Esophagus squamous epithelium (tissue), 4 donors: ENCODE measurements around the gene ADAMTSL3.
"Not testable (repeated sequence)": the region's sequence is repeated elsewhere in the genome, so short reads cannot be mapped to it uniquely, and the experiment has no call there.

Source experiments
- CTCF ChIP-seq, 6 experiments: fragments of 450-650 bp in 4 of 6; fragments of 200-600 bp in 2 of 6; sonication (generic) in 2 of 6; IDR thresholded peaks; one replicate each; pipeline ENCODE4 v1.5.1; 2016 to 2019; ENCODE audit warnings: antibody characterized with exemption in 6 of 6, mild to moderate bottlenecking in 4 of 6, moderate library complexity in 4 of 6
- POLR2A ChIP-seq, 4 donors: fragments of 450-650 bp; IDR thresholded peaks; one replicate each; pipeline ENCODE4 v1.6.1; 2017; ENCODE audit warnings: antibody characterized with exemption in 4 of 4, mild to moderate bottlenecking in 4 of 4, moderate library complexity in 3 of 4

DNA sequence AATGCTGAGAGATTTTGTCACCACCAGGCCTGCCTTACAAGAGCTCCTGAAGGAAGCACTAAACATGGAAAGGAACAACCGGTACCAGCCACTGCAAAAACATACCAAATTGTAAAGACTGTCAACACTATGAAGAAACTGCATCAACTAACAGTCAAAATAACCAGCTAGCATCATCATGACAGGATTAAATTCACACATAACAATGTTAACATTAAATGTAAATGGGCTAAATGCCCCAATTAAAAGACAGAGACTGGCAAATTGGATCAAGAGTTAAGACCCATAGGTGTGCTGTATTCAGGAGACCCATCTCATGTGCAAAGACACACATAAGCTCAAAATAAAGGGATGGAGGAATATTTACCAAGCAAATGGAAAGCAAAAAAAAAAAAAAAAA is 311.0 kb downstream of the ADAMTSL3 start:
- not testable (repeated sequence) for TF ChIP-seq CTCF, POLR2A (IDR thresholded peaks at IDR 0.05)
